ENCODE data around the gene PLPP4.
A peak's percentile ranks its signal among the peaks of the same experiment; 100 is the strongest.
"Not testable (repeated sequence)": the region's sequence is repeated elsewhere in the genome, so short reads cannot be mapped to it uniquely, and the experiment has no call there.

PLPP4 gene

DNA sequence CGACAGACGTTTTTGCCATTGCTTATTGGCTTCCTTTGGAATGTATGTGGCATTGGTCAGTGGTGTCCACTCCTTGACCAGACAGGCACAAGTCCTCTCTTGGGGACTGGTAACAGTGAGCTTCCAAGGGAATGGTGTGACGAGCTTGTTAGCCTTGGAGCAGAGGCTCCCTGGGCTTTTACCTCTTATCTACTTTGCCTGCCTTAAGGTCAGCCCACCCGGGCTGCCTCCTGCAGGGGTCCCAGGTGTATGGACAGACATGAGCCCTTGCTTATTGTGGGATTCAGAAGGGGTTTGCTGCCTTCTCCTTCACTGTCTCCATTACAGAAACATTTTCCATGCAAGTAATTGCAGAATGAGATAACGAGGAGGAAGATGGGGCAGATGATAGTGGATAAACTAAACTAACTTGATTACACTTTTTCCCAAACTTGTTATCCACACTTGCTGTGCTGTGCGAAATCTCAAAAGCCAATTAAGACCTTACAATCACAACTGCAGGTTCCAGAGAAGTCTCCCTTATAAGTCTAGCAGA is 29.7 kb downstream of the PLPP4 start:
- DNase-seq (ENCODE audit: low read depth), result no peak

DNA sequence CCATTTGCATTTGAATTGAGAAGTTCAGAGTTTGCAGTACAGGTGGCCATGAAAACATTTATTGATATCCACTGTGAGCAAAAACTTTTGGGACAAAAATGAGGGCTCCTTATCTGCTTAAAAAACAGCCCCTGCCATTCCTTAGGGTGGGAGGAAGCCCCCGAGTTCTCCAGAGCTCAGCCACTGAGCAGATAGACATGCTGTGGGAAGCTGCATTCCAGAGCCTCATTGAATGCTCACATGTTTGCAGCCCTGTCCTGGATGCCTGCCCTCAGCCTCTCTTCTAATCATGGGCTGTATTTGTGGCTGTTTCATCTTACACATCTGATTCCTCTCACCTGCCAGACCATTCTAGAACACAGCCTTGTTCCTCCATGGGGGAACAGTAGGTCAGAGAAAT is 33.3 kb downstream of the PLPP4 start:
- no peak for DNase-seq (ENCODE audit: low read depth)

DNA sequence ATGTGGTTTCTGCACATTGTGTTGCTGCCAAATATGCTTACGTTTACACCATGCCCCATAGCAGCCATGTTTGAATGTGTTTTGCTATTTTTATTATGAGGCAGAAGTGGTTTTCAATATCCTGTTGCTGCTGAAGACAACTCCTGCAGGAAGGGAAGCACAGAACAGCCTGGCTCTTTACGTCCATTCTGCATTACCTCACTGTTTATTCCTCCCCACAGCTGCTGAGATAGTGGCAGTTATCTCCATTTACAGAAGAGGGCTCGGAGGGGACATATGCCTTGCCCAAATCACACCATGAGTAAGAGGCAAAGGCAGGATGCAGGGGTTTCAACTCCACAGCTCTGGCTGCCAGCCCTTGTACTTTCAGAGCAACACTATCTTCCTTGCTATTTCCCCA is 35.3 kb downstream of the PLPP4 start:
- peak; percentile 22 for DNase-seq (ENCODE audit: low read depth)

DNA sequence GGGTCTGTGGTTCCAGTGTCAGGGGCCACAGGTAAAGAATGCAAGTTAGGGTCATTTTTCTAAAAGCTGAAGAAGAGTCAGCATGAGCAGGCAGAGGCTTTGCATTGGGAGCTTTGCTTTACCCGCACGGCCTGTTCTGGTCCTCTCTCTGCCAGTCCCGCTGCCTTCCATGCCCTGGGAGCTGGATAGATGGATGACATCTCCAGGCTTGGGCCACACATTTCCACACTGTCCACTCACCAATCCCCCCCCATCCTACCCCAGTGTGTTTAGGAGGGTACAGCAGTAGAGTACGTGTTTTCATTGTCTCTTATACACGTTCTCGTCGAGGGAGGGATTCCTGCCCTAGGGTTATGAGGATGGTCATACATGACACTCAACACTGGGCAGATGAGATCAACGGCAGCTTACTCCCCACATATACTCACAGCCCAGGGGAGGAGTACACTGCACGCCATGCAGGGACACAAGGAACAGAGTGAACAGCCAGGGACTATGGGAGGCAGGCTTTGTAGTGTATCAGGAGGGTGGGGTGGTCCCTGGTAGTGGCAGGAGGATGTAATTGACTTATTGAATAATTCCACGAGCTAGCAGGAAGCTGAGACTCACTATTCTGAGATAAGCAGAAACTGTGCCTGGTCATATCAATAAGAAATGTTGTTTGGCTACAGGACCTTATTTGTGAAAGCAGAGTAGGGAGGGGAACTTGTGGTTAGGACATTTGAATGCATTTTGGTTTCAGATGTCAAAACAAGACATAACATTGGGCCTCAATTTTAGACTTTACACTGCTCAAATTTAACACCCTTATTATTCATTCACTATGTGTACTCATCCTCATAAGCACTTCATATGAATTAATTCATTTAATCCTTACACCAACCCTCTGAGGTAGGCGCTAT is 36.6 kb downstream of the PLPP4 start:
- DNase-seq (ENCODE audit: low read depth), result no peak

DNA sequence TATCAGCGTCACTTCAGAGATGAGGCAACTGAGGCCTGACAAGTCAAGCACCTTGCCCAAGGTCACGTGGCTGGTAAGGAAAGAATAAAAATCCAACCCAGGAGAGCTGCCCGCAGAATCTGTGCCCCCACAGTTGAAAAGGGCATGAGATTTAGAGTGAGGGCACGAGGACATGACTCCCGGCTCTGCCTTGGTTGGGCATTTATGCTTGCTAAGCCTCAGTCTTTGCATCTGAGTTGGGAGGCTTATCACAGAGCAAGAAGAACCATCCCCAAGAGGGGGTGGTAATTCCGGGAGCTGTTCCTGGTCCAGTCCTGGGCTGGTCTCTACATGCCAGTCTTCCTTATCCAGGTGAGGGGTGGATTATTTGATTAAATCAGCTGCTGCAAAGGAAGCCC is 37.3 kb downstream of the PLPP4 start:
- no peak for DNase-seq (ENCODE audit: low read depth)

DNA sequence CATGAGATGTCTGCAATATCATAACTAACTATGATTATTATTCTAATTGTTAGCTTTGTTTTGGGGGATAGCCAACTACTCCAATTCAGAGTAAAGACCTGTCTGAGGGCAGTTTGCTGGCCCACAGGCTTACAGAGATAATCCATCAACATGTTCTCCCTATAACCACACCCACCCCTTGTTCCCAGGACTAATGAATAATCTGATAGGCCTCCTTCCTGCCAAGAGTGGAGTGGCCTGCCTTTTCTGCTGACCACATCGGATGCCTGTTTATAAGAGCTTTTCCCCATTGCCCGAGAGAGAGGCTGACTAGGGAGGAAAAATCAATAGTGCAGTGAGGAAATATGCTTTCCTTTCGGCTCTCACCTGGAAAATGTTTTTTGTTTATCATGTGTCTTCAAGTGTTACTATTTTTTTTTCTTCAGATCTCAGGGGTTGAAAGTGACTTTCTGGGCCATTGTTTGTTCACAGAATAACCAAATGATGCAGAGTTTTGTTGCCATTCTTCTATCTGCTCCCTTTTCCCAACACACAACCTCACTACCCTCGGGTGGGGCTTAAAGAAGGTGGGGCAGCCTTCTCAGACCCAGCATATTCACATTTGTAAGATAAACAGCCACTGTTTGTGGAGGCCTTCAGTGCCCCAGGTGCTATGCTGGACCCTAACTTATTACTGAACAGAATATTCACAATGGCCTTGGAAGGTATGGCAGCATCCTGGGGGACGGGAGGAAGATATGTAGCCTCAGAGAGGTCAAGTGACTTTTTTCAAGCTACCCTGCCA is 38.4 kb downstream of the PLPP4 start:
- DNase-seq (ENCODE audit: low read depth), result peak; percentile 25

DNA sequence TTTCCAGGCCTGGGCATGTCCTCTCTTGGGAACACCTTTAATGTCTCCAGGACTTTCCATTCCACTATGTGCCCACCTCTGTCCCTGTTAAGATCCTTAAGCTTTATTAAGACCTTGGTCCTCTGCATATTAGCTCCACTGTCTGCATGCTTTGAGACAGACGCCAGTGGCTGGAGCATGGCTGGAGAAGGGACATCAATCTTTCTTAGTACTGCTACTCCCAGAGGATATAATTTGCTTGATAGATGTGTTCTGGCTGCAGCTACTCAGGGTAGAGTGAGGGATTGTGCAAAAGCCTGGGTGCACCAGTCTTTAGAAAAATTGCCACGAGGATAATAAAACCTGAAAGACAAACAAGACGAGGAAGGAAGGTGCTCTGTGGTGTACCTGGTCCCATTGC is 42.9 kb downstream of the PLPP4 start:
- DNase-seq (ENCODE audit: low read depth), result no peak

DNA sequence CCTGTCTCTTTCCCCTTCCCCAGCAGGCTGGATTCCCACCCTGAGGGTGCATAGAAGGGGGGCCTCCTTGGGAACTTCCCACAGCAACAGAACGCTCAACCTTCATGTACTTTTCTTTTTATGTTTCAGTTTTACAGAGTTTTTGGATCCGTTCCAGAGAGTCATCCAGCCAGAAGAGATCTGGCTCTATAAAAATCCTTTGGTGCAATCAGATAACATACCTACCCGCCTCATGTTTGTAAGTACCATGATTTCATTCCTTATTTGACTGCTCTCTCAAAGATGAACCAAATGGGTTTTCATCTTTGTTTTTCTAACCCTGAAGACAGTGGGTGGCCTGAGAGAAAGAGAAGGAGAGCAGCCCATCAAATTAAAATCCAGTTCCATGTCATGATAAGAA is 46.7 kb downstream of the PLPP4 start:
- no peak for DNase-seq (ENCODE audit: low read depth)

DNA sequence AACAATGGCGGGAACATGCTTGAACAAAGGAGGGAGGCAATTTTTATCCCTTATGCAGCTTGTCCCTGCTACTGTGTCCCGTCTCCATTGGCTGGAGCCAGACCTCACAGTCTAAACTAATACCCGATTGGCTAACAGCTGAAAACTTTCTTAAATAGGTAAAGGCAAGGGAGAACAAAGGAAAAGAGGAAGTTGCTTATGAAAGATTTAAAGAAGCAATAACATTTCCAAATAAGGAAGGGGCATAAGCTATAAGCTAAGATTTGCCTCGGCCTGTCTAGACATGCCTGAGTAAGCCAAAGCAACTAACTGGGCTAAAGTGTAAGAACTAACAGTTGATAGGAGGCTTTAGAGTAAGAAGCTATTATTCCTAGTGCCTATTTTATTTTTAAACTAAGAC is 47.2 kb downstream of the PLPP4 start:
- DNase-seq (ENCODE audit: low read depth), result not testable (repeated sequence)

DNA sequence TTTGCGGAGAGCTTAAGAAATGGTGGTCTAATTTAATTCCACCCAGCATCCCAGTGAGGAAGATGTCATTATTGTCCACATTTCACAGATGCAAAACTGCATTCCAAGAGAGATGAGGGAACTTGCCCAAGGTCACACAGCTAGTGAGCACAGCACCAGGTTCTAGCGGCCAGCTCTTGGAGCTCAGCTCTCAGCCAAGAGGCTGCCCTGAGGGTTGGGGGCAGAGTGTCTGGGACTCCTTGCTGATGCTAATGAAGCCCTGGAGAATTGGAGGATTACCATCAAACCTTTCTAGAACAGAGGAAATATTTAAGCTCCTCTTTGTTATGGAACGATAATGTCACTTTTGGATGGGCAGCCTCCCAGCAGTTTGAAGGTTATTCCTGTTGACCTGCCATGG is 48.0 kb downstream of the PLPP4 start:
- DNase-seq (ENCODE audit: low read depth), result no peak

DNA sequence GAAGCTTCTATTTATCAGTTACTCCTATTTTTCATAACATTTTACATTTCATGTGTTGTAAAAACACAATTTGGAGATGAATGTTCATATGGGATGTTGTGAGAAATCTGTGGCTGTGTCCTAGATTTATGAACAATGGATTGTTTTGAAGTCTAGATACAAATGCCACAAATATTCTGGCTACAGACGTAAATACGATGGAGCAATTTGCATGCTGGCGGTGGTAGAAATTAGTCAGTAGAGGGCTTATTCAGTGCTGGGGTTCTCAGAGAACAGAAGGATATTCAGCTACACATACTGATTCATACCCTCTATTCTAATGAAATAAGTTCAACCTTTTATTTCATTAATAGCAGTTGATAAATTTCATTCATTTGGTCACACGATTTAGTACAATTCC is 48.8 kb downstream of the PLPP4 start:
- DNase-seq (ENCODE audit: low read depth), result no peak

DNA sequence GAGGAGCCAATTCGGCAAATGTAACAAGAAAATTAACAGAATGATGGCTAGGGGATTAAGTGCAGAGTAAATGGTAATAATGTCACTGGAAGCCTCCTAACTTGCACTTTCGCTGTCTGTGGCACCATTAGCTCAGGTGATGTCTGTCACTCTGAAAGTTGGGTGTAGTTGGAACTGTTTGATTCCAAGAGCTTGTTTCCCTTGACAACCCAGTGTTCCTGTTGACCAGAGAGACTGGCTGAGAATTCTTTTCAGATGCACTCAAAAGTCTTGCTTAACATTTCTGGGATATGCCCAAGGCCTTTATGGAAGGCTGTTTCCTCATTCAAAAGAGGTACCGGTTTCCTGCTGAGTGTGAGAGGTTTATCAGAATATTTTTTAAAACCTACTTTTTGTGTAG is 49.6 kb downstream of the PLPP4 start:
- no peak for DNase-seq (ENCODE audit: low read depth)

DNA sequence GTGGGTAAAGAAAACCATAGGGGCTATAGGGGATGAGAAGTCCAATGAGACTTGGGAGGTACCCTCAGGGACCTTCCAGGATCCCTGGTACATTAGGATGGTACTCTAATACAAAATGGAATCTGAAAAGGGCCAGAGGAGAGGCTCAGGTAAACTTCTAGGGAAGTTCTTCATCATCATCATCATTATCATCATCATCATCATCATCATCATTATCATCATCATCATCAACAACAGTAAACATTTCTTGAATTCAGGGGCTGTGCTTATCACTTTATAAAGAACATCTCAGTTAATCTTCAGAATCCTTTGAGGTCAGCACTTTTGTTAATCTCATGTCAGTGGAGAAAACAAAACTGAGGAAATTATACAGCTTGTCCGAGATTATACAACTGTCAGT is 50.1 kb downstream of the PLPP4 start:
- no peak for DNase-seq (ENCODE audit: low read depth)

DNA sequence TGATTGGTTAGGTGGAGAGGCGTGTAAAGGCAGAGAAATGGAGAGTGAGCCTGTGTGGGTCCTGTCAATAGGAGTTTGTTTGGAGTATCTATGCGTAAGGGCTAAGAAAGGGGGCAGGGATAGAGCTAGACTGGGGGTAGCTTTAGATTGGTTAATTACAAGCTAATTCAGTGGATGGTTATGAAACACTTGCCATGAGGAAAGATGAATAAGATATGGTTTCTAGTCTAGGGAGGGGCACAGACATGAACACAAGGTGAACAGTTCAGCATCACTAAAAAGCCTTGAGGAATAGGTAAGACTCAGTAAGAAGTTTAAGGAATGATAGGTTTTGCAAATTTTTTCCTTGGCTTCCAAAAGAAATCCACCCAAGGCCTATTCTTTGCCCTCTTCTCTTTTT is 50.6 kb downstream of the PLPP4 start:
- DNase-seq (ENCODE audit: low read depth), result no peak

DNA sequence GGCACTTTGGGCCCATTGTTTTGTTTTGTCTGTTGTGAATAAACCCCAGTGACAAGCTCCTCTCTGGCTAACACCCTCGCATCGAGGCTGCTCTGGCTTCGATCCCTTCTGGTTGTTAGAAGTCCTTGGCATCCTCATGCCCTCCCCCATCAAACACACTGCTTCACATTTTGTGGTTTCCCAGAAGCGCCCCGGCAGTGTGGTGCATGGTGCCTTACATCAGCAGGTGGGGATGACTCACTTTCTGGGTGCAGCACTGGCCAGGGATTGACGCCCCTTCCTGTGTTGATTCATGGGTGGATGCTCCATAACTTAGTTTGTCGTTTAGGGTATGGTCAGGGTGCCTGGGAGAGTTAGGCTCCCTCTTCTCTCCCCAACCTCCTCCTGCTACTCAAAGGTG is 51.4 kb downstream of the PLPP4 start:
- DNase-seq (ENCODE audit: low read depth), result no peak

DNA sequence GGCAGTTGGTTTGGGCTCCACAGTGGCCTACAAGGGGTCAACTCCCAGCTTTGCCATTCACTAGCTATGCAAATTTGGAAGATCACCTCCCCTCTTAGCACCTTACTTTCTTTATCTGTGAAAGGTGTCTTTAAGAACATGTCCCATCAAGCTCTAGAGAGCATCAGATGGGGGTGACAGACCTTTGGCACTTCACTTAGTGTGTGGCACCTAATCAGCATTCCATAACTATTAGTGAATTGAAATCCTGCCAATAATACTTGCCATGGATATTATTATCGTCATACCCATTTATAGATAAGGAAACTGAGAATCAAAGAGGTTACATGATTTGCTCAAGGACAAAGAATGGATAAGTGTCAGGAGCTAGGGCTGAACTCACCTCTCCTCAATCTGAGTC is 51.9 kb downstream of the PLPP4 start:
- DNase-seq (ENCODE audit: low read depth), result no peak

DNA sequence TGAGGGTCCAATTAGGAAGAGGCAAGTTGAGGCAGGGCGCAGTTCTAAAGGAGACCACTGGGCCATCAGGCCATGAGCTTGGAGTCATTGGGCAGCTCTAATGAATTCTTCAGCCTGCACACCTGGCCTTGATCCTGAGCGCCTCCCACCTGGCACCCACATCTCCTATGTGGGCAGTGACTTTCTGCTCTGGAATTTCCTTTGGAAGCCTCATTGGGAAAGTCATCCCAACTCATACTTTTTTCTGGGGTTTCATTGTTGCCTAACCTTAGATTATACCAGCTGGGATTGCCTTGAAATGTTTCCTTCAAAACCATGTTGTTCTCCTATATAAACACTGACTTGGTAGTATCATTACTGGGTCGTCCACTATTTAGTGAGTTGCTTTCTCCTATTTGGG is 54.1 kb downstream of the PLPP4 start:
- DNase-seq (ENCODE audit: low read depth), result no peak

DNA sequence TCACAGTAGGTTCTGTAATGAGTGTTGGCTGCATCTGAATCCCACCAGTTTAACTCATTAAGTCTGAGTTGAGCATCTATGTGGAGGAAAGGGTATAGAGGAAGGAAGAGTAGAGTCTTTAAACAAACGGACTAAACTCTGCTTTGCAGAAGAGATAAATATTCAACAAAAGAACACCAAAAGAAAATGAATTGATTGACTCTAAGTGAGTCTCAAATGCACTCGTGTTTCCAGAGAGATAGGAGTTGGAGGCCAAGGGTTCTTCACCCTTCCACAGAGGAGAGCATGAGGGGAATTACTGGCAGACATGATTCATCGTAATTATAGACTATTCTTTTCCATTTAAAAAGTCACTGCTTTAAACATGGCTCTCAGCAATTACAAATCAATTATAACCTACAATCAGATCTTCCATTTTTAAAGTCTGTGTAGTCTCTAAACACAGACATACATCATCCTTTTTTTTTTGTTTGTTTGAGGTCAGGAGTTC is 56.3 kb downstream of the PLPP4 start:
- no peak for DNase-seq (ENCODE audit: low read depth)

DNA sequence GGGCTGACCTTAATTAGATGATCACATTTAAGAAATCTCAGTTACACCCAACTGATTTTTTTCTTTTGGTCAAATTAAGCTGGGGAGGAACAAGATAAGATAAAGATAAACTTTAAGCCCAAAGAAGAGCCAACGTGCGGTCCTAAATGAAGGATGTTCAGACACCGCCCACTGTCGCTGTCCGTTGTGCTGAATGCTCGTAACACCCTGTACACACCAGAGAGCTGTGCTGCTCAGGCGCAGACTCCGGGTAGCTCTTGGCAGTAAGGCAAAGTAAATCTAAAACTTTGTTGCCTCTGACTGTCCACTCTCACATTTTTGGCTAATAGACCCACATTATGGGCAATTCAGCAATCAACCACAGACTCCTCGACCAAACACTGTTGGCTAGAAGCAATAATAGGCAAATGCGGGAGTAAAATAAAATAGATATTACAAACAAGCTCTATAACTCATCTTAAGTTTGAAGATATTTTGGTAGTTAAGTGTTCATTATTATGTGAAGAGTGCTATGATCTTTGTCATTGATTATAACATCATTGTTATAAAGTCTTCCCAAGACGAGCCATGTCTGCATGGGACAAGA is 57.1 kb downstream of the PLPP4 start:
- DNase-seq (ENCODE audit: low read depth), result no peak

DNA sequence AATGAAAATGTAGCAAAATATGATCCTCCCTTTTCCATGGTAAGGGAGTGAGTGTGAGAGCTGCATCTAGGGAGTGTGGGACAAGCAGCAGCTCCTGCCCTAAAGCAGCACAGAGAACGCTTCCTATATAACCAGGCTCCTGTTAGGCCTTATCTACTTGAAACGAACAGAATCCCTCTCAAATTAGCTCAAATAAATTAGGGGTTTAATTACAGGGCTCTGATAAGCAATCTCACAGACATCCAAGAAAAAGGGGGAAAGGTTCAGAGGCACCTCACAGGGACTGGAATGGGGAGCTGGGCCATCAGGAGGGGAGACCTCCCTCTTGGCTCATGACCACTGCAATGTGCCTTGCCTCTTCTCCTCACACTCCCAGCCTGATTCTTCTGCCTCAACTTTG is 57.9 kb downstream of the PLPP4 start:
- DNase-seq (ENCODE audit: low read depth), result no peak

DNA sequence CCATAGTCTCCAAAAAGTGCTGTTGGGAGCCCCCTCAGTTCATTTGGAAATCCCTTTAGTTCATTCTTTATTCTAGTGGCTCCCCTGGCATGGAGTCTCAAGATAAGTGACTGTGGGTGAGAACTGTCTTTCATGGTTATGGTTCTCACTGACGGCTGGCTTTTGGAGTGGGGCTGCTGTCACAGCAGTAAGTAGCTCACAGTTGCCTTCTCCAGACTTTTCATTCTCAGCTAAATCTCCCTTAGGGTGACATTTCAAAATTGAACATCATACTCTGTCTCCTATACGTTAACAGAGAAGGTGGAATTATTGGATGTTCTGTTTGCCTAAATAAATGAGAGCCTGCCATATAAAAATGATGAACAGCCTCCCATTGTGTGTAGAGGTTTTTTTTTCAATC is 58.7 kb downstream of the PLPP4 start:
- DNase-seq (ENCODE audit: low read depth), result no peak

DNA sequence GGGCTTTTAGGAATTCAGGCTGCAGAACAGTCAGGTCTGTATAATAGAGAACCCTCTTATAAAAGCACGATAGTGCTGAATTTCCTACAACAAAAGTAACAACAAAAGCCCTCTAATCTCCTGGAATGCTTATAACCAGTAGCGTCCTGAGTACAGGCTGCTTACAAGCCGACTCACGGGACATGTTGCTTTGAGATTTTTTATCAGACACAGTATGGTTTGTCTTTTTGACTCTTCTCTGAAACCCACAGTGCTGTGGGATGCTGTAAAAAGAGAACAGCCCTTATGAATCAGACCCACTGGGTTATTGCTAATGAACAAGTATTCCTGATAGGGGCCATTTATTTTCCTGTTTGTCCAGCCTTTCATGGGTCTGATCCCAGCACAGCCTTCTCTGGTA is 59.4 kb downstream of the PLPP4 start:
- DNase-seq (ENCODE audit: low read depth), result no peak

DNA sequence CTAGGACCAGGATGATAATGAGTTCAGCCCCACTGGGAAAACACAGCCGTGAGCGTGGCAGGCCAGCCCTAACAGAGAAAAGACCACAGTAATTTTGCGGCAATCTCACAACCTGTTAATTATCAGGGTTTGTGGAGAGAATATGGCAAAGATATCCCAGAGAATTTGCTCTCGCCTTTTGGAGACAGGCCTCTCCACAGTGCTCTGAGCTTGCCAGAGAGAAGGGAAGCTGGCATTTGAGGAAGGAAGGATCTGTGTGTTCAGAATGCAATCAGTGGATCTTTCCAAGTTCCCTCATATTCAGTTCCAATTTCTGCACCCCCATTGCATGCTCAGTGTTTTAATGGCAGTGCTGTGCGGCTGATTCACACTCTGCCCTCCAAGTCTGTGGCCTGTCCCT is 60.2 kb downstream of the PLPP4 start:
- no peak for DNase-seq (ENCODE audit: low read depth)

Measured in CMK (cell line).